HEK293 (cell line): Measurements from ENCODE around the gene CTNNBL1.

ENCODE experiments used
- EGR2 ChIP-seq: fragments of 450-650 bp; formaldehyde crosslinking; IDR thresholded peaks from 2 replicates; pipeline ENCODE4 v1.5.1; 2016; ENCODE audit warnings: low read depth, missing biosample characterization, missing genetic modification characterization
- GLI2 ChIP-seq: fragments of 450-650 bp; formaldehyde crosslinking; IDR thresholded peaks from 2 replicates; pipeline ENCODE4; 2017; ENCODE audit warnings: missing biosample characterization, missing genetic modification characterization, low read depth, borderline replicate concordance
- GLIS1 ChIP-seq: fragments of 450-650 bp; formaldehyde crosslinking; IDR thresholded peaks from 2 replicates; pipeline ENCODE4 v1.5.1; 2016; ENCODE audit warnings: missing biosample characterization, missing genetic modification characterization
- GLIS2 ChIP-seq: fragments of 450-650 bp; formaldehyde crosslinking; IDR thresholded peaks from 2 replicates; pipeline ENCODE4 v1.5.1; 2016; ENCODE audit warnings: missing biosample characterization, missing genetic modification characterization
- HOXA7 ChIP-seq: sonication (generic); formaldehyde crosslinking; IDR thresholded peaks from 2 replicates; pipeline ENCODE4 v1.8.1; 2022; ENCODE audit warnings: missing genetic modification reagents, borderline replicate concordance
- KLF16 ChIP-seq: fragments of 450-650 bp; formaldehyde crosslinking; IDR thresholded peaks from 2 replicates; pipeline ENCODE4 v1.5.1; 2017; ENCODE audit warnings: missing biosample characterization, missing genetic modification characterization
- KLF8 ChIP-seq: fragments of 450-650 bp; formaldehyde crosslinking; IDR thresholded peaks from 2 replicates; pipeline ENCODE4 v1.5.1; 2016; ENCODE audit warnings: missing biosample characterization, missing genetic modification characterization
- OSR2 ChIP-seq: fragments of 450-650 bp; formaldehyde crosslinking; IDR thresholded peaks from 2 replicates; pipeline ENCODE4 v1.5.1; 2016; ENCODE audit warnings: missing biosample characterization, missing genetic modification characterization
- OVOL3 ChIP-seq: fragments of 450-650 bp; formaldehyde crosslinking; IDR thresholded peaks from 2 replicates; pipeline ENCODE4 v1.5.1; 2016; ENCODE audit warnings: missing biosample characterization, missing genetic modification characterization
- RBAK ChIP-seq: fragments of 450-650 bp; formaldehyde crosslinking; IDR thresholded peaks from 2 replicates; pipeline ENCODE4 v1.5.1; 2016; ENCODE audit warnings: missing biosample characterization, missing genetic modification characterization
- TCF7L2 ChIP-seq: IDR thresholded peaks from 2 replicates; pipeline ENCODE4 v1.6.1; 2011; ENCODE audit warnings: low read depth, mild to moderate bottlenecking, inconsistent platforms, low read length, moderate library complexity, borderline replicate concordance
- WT1 ChIP-seq: fragments of 450-650 bp; formaldehyde crosslinking; IDR thresholded peaks from 2 replicates; pipeline ENCODE4 v1.5.1; 2016; ENCODE audit warnings: missing biosample characterization, missing genetic modification characterization
- ZFHX2 ChIP-seq: fragments of 450-650 bp; formaldehyde crosslinking; conservative IDR thresholded peaks from 2 replicates; pipeline ENCODE4 v1.5.1; 2016; ENCODE audit warnings: missing biosample characterization, missing genetic modification characterization
- ZIC2 ChIP-seq: fragments of 450-650 bp; formaldehyde crosslinking; IDR thresholded peaks from 2 replicates; pipeline ENCODE4 v1.5.1; 2016; ENCODE audit warnings: missing biosample characterization, missing genetic modification characterization
- ZNF132 ChIP-seq: fragments of 450-650 bp; formaldehyde crosslinking; IDR thresholded peaks from 2 replicates; pipeline ENCODE4 v1.5.1; 2017; ENCODE audit warnings: missing biosample characterization, missing genetic modification characterization, borderline replicate concordance
- ZNF16 ChIP-seq: fragments of 450-650 bp; formaldehyde crosslinking; IDR thresholded peaks from 2 replicates; pipeline ENCODE4 v1.5.1; 2016; ENCODE audit warnings: low read depth, missing biosample characterization, missing genetic modification characterization
- ZNF18 ChIP-seq: fragments of 450-650 bp; formaldehyde crosslinking; IDR thresholded peaks from 2 replicates; pipeline ENCODE4 v1.5.1; 2016; ENCODE audit warnings: missing biosample characterization, missing genetic modification characterization
- ZNF214 ChIP-seq: fragments of 450-650 bp; formaldehyde crosslinking; IDR thresholded peaks from 2 replicates; pipeline ENCODE4 v1.5.1; 2017; ENCODE audit warnings: missing biosample characterization, mild to moderate bottlenecking, missing genetic modification characterization, borderline replicate concordance
- ZNF354C ChIP-seq: fragments of 450-650 bp; formaldehyde crosslinking; IDR thresholded peaks from 2 replicates; pipeline ENCODE4 v1.5.1; 2016; ENCODE audit warnings: missing biosample characterization, missing genetic modification characterization, low read depth, borderline replicate concordance
- ZNF423 ChIP-seq: fragments of 450-650 bp; formaldehyde crosslinking; IDR thresholded peaks from 2 replicates; pipeline ENCODE4 v1.5.1; 2016; ENCODE audit warnings: missing biosample characterization, missing genetic modification characterization
- ZNF501 ChIP-seq: fragments of 450-650 bp; formaldehyde crosslinking; IDR thresholded peaks from 2 replicates; pipeline ENCODE4 v1.5.1; 2016; ENCODE audit warnings: missing biosample characterization, missing genetic modification characterization
- ZNF514 ChIP-seq: fragments of 450-650 bp; formaldehyde crosslinking; IDR thresholded peaks from 2 replicates; pipeline ENCODE4 v1.5.1; 2016; ENCODE audit warnings: missing biosample characterization, missing genetic modification characterization
- ZNF548 ChIP-seq: fragments of 450-650 bp; formaldehyde crosslinking; IDR thresholded peaks from 2 replicates; pipeline ENCODE4 v1.5.1; 2016; ENCODE audit warnings: missing biosample characterization, missing genetic modification characterization
- ZNF558 ChIP-seq: fragments of 450-650 bp; formaldehyde crosslinking; IDR thresholded peaks from 2 replicates; pipeline ENCODE4 v1.5.1; 2016; ENCODE audit warnings: missing biosample characterization, missing genetic modification characterization
- ZNF571 ChIP-seq: fragments of 450-650 bp; formaldehyde crosslinking; IDR thresholded peaks from 2 replicates; pipeline ENCODE4 v1.5.0; 2017; ENCODE audit warnings: missing biosample characterization, missing genetic modification characterization
- ZNF580 ChIP-seq: fragments of 450-650 bp; formaldehyde crosslinking; IDR thresholded peaks from 2 replicates; pipeline ENCODE4 v1.5.1; 2016; ENCODE audit warnings: missing biosample characterization, missing genetic modification characterization
- ZNF585B ChIP-seq: fragments of 450-650 bp; formaldehyde crosslinking; IDR thresholded peaks from 2 replicates; pipeline ENCODE4 v1.5.1; 2016; ENCODE audit warnings: missing biosample characterization, missing genetic modification characterization
- ZNF624 ChIP-seq: fragments of 450-650 bp; formaldehyde crosslinking; IDR thresholded peaks from 2 replicates; pipeline ENCODE4 v1.5.1; 2017; ENCODE audit warnings: missing biosample characterization, missing genetic modification characterization
- ZNF645 ChIP-seq: fragments of 450-650 bp; formaldehyde crosslinking; IDR thresholded peaks from 2 replicates; pipeline ENCODE4; 2016; ENCODE audit warnings: missing biosample characterization, missing genetic modification characterization
- ZNF670 ChIP-seq: fragments of 450-650 bp; formaldehyde crosslinking; IDR thresholded peaks from 2 replicates; pipeline ENCODE4 v1.5.1; 2016; ENCODE audit warnings: missing biosample characterization, missing genetic modification characterization, low read depth
- ZNF677 ChIP-seq: fragments of 450-650 bp; IDR thresholded peaks from 2 replicates; pipeline ENCODE4 v1.5.0; 2018; ENCODE audit warnings: missing biosample characterization, mild to moderate bottlenecking, missing genetic modification characterization, moderate library complexity
- ZSCAN30 ChIP-seq: fragments of 450-650 bp; IDR thresholded peaks from 2 replicates; pipeline ENCODE4 v1.5.1; 2018; ENCODE audit warnings: missing biosample characterization, mild to moderate bottlenecking, missing genetic modification characterization, moderate library complexity
- TF ChIP-seq, protein P1 (sequence below): fragments of 450-650 bp; formaldehyde crosslinking; IDR thresholded peaks from 2 replicates; pipeline ENCODE4 v1.5.1; 2016; ENCODE audit warnings: missing biosample characterization, missing genetic modification characterization
- TF ChIP-seq, protein P2 (sequence below): fragments of 450-650 bp; formaldehyde crosslinking; IDR thresholded peaks from 2 replicates; pipeline ENCODE4 v1.5.1; 2016; ENCODE audit warnings: missing biosample characterization, missing genetic modification characterization
- TF ChIP-seq, protein P3 (sequence below): fragments of 450-650 bp; formaldehyde crosslinking; IDR thresholded peaks from 2 replicates; pipeline ENCODE4 v1.5.1; 2016; ENCODE audit warnings: missing biosample characterization, missing genetic modification characterization, borderline replicate concordance

CTNNBL1 gene

GRCh38 chr20:37907677-37908401 is 214.0 kb downstream of the CTNNBL1 start (continued):
- TF ChIP-seq GLIS2: peak; percentile 13
- no peak for TF ChIP-seq ZSCAN30
- TF ChIP-seq ZNF571: no peak
- no peak for TF ChIP-seq GLI2 (tag by site-specific recombination)
- TF ChIP-seq ZNF423: no peak
- TF ChIP-seq, protein P1, sequence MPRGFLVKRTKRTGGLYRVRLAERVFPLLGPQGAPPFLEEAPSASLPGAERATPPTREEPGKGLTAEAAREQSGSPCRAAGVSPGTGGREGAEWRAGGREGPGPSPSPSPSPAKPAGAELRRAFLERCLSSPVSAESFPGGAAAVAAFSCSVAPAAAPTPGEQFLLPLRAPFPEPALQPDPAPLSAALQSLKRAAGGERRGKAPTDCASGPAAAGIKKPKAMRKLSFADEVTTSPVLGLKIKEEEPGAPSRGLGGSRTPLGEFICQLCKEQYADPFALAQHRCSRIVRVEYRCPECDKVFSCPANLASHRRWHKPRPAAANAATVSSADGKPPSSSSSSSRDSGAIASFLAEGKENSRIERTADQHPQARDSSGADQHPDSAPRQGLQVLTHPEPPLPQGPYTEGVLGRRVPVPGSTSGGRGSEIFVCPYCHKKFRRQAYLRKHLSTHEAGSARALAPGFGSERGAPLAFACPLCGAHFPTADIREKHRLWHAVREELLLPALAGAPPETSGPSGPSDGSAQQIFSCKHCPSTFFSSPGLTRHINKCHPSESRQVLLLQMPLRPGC (tag by site-specific recombination): peak; percentile 61; the same call in 1 of the 2 replicates
- TF ChIP-seq WT1 (tag by site-specific recombination): no peak
- TF ChIP-seq ZNF132 (tag by site-specific recombination): no peak
- no peak for TF ChIP-seq ZNF645 (tag by site-specific recombination)
- TF ChIP-seq ZNF501 (tag by site-specific recombination): no peak
- no peak for TF ChIP-seq OVOL3 (tag by site-specific recombination)
- TF ChIP-seq, protein P2, sequence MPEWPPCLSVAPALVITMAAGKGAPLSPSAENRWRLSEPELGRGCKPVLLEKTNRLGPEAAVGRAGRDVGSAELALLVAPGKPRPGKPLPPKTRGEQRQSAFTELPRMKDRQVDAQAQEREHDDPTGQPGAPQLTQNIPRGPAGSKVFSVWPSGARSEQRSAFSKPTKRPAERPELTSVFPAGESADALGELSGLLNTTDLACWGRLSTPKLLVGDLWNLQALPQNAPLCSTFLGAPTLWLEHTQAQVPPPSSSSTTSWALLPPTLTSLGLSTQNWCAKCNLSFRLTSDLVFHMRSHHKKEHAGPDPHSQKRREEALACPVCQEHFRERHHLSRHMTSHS (tag by site-specific recombination): no peak
- TF ChIP-seq ZNF548 (tag by site-specific recombination): no peak
- peak; percentile 80 for TF ChIP-seq ZIC2
- TF ChIP-seq ZNF677 (tag by site-specific recombination): no peak
- 0 out of 2 replicates have a peak, but pooled peaks have one; percentile 9 for TF ChIP-seq ZNF558 (tag by site-specific recombination)
- no peak for TF ChIP-seq ZNF624 (tag by site-specific recombination)
- no peak for TF ChIP-seq ZNF354C (tag by site-specific recombination)
- no peak for TF ChIP-seq TCF7L2
- peak; percentile 69 for TF ChIP-seq EGR2 (tag by site-specific recombination)
- no peak for TF ChIP-seq ZNF670
- peak; percentile 89 for TF ChIP-seq OSR2 (tag by site-specific recombination)
- peak; percentile 93 for TF ChIP-seq ZFHX2 (tag by site-specific recombination)
- TF ChIP-seq HOXA7 (CRISPR knock-in tag): no peak
- TF ChIP-seq GLIS1: peak; percentile 91
- peak; percentile 84 for TF ChIP-seq ZNF18 (tag by site-specific recombination)
- TF ChIP-seq ZNF585B (tag by site-specific recombination): no peak
- no peak for TF ChIP-seq ZNF16
- no peak for TF ChIP-seq RBAK
- TF ChIP-seq ZNF214 (tag by site-specific recombination): no peak
- TF ChIP-seq KLF16 (tag by site-specific recombination): no peak
- TF ChIP-seq ZNF580 (tag by site-specific recombination): no peak
- TF ChIP-seq, protein P3, sequence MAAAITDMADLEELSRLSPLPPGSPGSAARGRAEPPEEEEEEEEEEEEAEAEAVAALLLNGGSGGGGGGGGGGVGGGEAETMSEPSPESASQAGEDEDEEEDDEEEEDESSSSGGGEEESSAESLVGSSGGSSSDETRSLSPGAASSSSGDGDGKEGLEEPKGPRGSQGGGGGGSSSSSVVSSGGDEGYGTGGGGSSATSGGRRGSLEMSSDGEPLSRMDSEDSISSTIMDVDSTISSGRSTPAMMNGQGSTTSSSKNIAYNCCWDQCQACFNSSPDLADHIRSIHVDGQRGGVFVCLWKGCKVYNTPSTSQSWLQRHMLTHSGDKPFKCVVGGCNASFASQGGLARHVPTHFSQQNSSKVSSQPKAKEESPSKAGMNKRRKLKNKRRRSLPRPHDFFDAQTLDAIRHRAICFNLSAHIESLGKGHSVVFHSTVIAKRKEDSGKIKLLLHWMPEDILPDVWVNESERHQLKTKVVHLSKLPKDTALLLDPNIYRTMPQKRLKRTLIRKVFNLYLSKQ (tag by site-specific recombination): no peak
- TF ChIP-seq KLF8 (tag by site-specific recombination): no peak
- TF ChIP-seq ZNF514 (tag by site-specific recombination): no peak
